RWPE2 (cell line): ENCODE measurements around the gene DDO.
"Not testable (repeated sequence)": the region's sequence is repeated elsewhere in the genome, so short reads cannot be mapped to it uniquely, and the experiment has no call there.

Source experiments
- ATAC-seq: fragments of 200-7000 bp; cut with Tn5 transposase; 3 replicates; pipeline ENCODE4 v1.9.1; 2021; ENCODE audit warnings: low read depth
- DNase-seq: peaks from one replicate; pipeline ENCODE4 v3.0.0-alpha.2; 2020; ENCODE audit warnings: low spot score
- H3K27ac ChIP-seq: fragments of 450-650 bp; 2 replicates; pipeline ENCODE4 v1.5.1; 2017; ENCODE audit warnings: mild to moderate bottlenecking; ENCODE audit not compliant: poor library complexity, severe bottlenecking
- H3K27me3 ChIP-seq: fragments of 250-450 bp; sonication (Bioruptor Pico); 2 replicates; pipeline ENCODE4 v1.5.1; 2021; ENCODE audit warnings: mild to moderate bottlenecking, moderate library complexity; ENCODE audit not compliant: insufficient read depth, poor library complexity, severe bottlenecking
- H3K36me3 ChIP-seq: fragments of 250-450 bp; sonication (Bioruptor Pico); 2 replicates; pipeline ENCODE4 v1.5.1; 2020; ENCODE audit warnings: low read depth, mild to moderate bottlenecking, moderate library complexity
- H3K4me1 ChIP-seq: fragments of 250-450 bp; sonication (Bioruptor Pico); 2 replicates; pipeline ENCODE4 v1.5.1; 2021; ENCODE audit warnings: mild to moderate bottlenecking, moderate library complexity; ENCODE audit not compliant: insufficient read depth, poor library complexity, severe bottlenecking
- H3K4me3 ChIP-seq: fragments of 250-450 bp; sonication (Bioruptor Pico); 2 replicates; pipeline ENCODE4 v1.5.1; 2021; ENCODE audit warnings: mild to moderate bottlenecking, moderate library complexity; ENCODE audit not compliant: severe bottlenecking
- H3K9me3 ChIP-seq: fragments of 250-450 bp; sonication (Bioruptor Pico); 2 replicates; pipeline ENCODE4 v1.5.1; 2021; ENCODE audit warnings: mild to moderate bottlenecking, moderate library complexity; ENCODE audit not compliant: severe bottlenecking
- CTCF ChIP-seq: fragments of 450-650 bp; IDR thresholded peaks from one replicate; pipeline ENCODE4 v1.5.1; 2017; ENCODE audit warnings: mild to moderate bottlenecking, moderate library complexity; ENCODE audit not compliant: poor library complexity, severe bottlenecking

DDO gene

DNA sequence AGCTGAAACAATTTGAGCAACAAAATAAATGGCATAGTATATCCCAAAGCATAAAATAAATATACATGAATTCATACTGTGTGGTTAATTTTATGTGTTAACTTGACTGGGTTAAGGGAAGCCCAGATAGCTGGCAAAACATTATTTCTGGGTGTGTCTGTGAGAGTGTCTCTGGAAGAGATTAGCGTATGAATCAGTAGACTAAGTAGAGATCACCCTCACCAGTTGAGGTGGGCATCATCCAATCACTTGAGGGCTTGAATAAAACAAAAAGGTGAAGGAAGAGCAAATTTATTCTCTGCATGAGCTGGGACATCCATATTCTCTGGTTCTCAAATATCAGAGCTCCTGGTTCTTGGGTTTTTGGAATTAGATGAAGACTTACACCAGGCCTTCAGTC is 43.1 kb upstream of the DDO start:
- no peaks in the 10 kb centered on the region for H3K4me1 ChIP-seq
- H3K36me3 ChIP-seq = no peaks in the 10 kb centered on the region
- no peak for ATAC-seq
- H3K4me3 ChIP-seq = no peak overlapping the region
- H3K27ac ChIP-seq = no peak overlapping the region
- TF ChIP-seq CTCF = no peak
- no peak for DNase-seq
- H3K9me3 ChIP-seq = peaks cover 13% of the 10 kb centered on the region
- H3K27me3 ChIP-seq = no peaks in the 10 kb centered on the region

GRCh38 chr6:110457567-110458175 is 42.3 kb upstream of the DDO start:
- not testable (repeated sequence) for ATAC-seq

GRCh38 chr6:110456694-110457093 is 41.3 kb upstream of the DDO start:
- Histone ChIP-seq H3K4me3 (no peak overlapping the region), H3K36me3 (no peaks in the 10 kb centered on the region)

More at GRCh38 chr6:110457567-110458175, 42.3 kb upstream of the DDO start:
- not testable (repeated sequence) for H3K4me1 ChIP-seq, H3K4me3 ChIP-seq, H3K27me3 ChIP-seq, DNase-seq, H3K27ac ChIP-seq, H3K36me3 ChIP-seq, H3K9me3 ChIP-seq
- TF ChIP-seq CTCF = peak; percentile 41

DNA sequence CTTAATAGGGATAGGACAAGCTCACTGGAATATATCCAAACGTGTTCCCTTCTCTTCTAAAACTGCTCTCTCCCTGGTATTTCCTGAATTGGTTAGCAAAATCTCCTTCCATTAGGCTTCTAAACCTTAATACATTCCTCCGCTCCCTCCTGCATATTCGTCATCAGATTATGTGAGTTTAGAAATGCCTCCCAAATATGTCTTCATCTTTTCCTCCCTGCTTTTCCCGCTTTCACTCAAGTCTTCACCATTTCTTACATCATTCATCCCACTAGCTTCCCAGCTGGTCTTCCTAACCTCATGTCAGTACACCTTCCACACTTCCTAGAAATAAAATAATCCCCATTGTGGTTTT is 34.1 kb upstream of the DDO start:
- Histone ChIP-seq H3K9me3 (no peaks in the 10 kb centered on the region), H3K4me1 (peaks cover 11% of the 10 kb centered on the region), H3K27ac (no peak overlapping the region), H3K27me3 (no peaks in the 10 kb centered on the region), H3K36me3 (no peaks in the 10 kb centered on the region), H3K4me3 (no peak overlapping the region)
- TF ChIP-seq CTCF = no peak
- DNase-seq (no peak), ATAC-seq (no peak)

More at GRCh38 chr6:110456694-110457093, 41.3 kb upstream of the DDO start:
- Histone ChIP-seq H3K4me1 (no peaks in the 10 kb centered on the region), H3K27me3 (no peaks in the 10 kb centered on the region), H3K9me3 (no peaks in the 10 kb centered on the region), H3K27ac (no peak overlapping the region)
- DNase-seq (no peak), ATAC-seq (no peak)
- no peak for TF ChIP-seq CTCF

- no peak for TF ChIP-seq CTCF
- Histone ChIP-seq H3K4me3 (no peak overlapping the region), H3K4me1 (peaks cover 11% of the 10 kb centered on the region), H3K27me3 (no peaks in the 10 kb centered on the region), H3K36me3 (no peaks in the 10 kb centered on the region), H3K27ac (no peak overlapping the region), H3K9me3 (no peaks in the 10 kb centered on the region)
- DNase-seq (no peak), ATAC-seq (no peak)
Observed at GRCh38 chr6:110448846-110449540, 33.6 kb upstream of the DDO start.
